GM19372 (cell line): Measurements from ENCODE around the gene DMXL1.

Experiments used
- ATAC-seq: cut with Tn5 transposase; IDR thresholded peaks from one replicate; pipeline ENCODE4 v1.9.1; 2021; ENCODE audit warnings: mild to moderate bottlenecking, low read depth, moderate library complexity; ENCODE audit not compliant: unreplicated experiment

Gene DMXL1

GRCh38 chr5:119070828-119071560 lies at the start of gene DMXL1:
DMXL1 (plus strand) TSS chr5:119071087; CDS start chr5:119071570, 483 bp downstream.
- peak; percentile 74 for ATAC-seq

DNA sequence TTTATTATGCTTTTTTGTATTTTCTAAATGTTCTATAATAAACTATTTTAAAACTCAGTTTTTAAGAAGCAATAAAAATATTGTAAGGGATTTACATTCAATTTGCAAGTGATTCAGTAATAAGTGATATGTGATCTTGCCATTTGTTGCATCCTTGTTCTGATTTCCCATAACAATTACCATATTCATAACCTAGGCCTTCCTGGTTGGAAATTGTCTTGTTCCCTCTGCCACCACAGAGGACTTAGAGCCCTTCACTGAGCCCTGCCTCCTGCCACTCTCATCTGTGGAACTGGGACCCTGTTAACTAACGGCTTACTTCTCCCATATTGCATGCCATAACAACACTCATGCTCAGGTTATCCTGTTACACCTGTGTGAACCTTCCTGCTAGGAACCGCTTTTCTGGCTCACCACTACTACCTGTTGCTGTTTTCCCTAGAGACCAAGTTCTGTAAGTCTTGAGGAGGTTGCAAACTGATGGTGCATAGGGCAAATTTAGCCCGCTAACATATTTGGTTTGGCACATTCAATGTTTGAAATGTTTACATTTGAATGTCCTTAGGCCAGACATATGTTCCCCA lies 49.6 kb upstream of the DMXL1 start:
- no peak for ATAC-seq

- ATAC-seq = peak; percentile 70
Measured at GRCh38 chr5:119022017-119022745, 48.7 kb upstream of the DMXL1 start.

DNA sequence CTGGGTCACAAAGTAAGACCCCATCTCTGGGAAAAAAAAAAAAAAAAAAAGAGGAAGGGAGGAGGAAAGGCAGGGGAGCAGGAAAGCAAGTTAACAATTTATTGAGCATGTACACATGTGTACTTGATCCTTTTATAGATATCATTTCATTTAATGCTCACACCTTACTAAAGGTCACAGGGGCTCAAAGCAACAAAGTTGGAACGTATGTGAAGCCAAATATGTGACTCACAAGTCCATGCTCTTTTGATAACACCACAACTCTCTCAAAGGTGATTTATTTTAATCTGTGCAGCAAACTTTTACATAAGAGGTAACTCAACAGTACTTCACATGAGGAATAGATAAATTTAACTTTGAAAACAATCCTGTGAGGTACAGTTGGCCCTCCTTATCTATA lies 48.1 kb upstream of the DMXL1 start:
- ATAC-seq = no peak

GRCh38 chr5:119028575-119028974 lies 42.3 kb upstream of the DMXL1 start:
- ATAC-seq = no peak

DNA sequence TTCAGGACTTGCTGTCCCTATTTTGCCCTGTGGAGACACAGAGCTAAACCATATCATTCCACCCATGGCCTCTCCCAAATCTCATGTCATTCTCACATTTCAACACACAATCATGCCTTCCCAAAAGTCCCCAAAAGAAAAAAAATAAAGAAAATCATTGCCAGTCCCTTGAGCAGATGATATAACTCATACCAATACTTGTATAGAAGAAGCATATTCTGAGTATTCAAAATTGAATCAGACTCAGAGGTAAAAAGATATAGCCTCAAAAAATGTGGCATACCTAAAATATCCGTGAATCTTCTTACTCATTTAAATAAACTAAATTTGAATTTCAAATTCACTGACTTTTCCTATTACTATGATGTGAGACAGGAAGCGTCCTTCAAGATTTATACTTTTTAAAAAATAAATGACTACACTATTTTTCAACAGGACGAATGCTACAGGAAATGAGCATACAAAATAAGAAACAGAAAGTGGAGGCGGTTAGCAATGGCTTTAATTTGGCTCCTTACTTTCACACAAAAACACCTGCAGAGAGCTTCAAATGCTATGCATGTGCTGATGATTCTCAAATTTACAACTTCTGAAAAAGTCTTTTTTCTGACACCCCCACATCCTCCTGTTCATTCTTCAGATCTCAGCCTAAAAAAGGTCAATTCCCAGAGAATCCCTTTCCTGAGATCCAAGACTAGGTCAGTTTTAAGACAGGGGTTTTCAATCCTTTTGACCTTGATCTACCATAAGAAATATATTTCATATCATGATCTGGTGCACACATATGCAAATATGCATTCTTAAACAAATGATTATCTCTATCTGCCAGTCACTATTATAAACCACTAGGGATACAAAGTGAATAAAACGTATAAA lies 39.6 kb upstream of the DMXL1 start:
- peak; percentile 88 for ATAC-seq

DNA sequence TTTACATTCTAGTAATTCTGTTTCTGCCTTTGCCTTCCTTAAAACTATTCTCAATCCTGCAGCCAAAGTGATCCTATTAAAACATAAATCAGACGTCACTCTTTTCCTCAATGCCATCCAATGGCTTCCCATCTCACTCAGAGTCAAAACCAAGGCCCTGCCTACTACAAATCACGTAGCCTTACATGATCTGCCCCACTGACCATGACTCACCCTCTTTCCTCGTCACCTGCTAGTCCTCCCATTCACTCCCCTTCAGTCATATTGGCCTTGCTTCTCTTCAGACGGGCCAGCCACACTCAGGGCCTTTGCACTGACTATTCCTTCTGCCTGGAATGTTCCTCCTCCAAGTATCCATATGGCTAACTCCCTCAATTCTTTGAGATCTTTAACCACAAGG lies 39.0 kb upstream of the DMXL1 start:
- ATAC-seq = peak; percentile 32

GRCh38 chr5:119032656-119033055 lies 38.2 kb upstream of the DMXL1 start:
- no peak for ATAC-seq

GRCh38 chr5:119033135-119033534 lies 37.8 kb upstream of the DMXL1 start:
- ATAC-seq = no peak

DNA sequence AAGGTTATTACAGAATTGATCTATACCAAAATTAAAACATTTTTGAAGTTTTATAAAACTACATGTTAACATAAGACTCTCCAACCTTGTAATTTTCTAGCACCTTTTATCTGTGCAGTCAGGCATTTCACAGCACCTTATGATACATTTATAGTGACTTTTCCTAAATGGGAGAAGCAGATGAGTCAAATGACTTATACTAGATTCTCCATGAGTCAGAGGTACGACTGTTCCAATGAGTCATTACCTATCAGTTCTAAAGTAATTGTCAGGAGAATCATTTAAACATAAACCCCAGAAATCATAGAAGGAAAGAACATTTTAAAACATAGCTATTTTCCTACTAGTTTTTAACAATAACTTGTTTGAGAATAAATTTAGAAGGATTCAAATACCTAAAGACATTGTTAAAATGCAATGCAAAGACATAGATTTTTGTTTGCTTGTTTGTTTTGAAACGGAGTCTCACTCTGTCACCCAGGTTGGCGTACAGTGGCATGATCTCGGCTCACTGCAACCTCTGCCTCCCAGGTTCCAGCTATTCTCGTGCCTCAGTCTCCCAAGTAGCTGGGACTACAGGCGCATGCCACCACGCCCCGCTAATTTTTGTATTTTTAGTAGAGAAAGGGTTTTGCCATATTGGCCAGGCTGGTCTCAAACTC lies 34.7 kb upstream of the DMXL1 start:
- ATAC-seq = no peak

- no peak for ATAC-seq
Measured at GRCh38 chr5:119037496-119038215, 33.2 kb upstream of the DMXL1 start.

DNA sequence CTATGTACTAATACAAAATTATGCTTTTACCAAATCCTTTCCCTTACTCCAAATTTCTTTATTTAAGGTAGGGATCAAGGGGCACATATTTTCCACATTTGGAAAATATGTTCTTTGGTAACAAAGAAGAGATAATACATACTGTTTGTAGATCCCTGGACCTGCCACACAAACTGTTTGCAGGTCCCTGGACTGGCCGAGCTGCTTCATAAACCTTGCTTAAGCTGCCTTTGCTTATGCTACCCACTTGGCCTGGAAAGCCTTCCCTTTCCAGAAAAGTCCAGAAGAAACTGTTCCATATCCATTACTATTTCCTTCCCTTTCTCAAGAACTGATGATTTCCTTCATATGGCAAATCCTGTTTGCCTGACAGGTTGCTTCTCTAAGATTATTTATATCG lies 22.6 kb upstream of the DMXL1 start:
- no peak for ATAC-seq

DNA sequence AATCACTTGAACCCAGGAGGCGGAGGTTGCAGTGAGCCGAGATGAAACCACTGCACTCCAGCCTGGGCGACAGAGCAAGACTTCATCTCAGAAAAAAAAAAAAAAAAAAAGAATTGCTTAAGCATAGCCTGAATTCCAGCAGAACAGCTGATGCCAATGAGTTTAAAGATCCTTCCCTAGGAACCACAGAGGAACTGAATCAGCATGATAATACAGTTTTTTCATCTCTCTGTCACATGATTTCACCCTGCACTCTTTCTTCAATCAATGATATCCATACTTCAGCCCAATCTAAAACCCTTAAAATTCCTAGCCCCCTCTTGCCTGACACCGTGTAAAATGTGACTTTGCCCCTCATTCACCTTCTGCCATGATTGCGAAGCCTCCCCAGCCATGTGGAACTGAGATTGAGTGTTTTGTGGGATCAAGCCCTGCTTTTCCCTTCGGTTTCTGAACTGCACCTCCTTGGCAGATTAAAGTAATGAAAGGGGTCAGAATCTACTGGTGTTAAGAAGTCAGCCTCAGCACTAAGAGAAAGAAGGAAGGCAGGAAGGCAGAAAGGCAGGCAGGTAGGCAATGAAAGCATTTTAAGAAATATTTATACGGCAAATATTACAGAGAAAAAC lies 20.9 kb upstream of the DMXL1 start:
- no peak for ATAC-seq

- no peak for ATAC-seq
Measured at GRCh38 chr5:119054101-119054500, 16.8 kb upstream of the DMXL1 start.

DNA sequence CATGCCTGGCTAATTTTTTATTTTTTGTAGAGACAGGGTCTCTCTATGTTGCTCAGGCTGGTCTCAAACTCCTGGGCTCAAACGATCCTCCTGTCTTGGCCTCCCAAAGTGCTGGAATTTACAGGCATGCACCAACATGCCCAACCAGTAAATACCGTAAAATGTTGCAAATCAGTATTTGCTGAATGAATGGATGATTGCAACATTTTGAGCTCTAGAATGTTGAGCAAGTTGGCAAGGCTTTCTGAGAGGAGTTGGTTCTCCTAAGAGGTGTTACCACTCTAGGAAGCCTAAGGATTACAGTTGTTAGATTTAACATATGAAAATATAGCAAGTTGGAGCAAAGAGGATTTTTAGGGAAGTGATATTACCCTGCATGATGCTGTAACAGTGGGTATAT lies 15.6 kb upstream of the DMXL1 start:
- no peak for ATAC-seq

- ATAC-seq = no peak
Measured at GRCh38 chr5:119058979-119059529, 11.8 kb upstream of the DMXL1 start.

GRCh38 chr5:119059740-119060255 lies 11.1 kb upstream of the DMXL1 start:
- ATAC-seq = no peak

GRCh38 chr5:119063579-119064379 lies 7.1 kb upstream of the DMXL1 start:
- peak; percentile 70 for ATAC-seq
